PC-9 (cell line): Measurements from ENCODE around the gene EDA.

Experiments used
- CTCF ChIP-seq: fragments of 200-600 bp; sonication (generic); conservative IDR thresholded peaks from 2 replicates; pipeline ENCODE4 v1.6.1; 2017; ENCODE audit warnings: mixed run types, antibody characterized with exemption, mild to moderate bottlenecking, moderate library complexity
- EZH2 ChIP-seq: fragments of 200-600 bp; sonication (generic); IDR thresholded peaks from 2 replicates; pipeline ENCODE4 v1.8.0; 2017; ENCODE audit warnings: antibody characterized with exemption, low read depth

GRCh38 chrX:70084592-70085240 is 468.8 kb downstream of the EDA start:
- TF ChIP-seq CTCF (no peak), EZH2 (no peak)
